Stimulated activated CD4-positive, alpha-beta T cell treated with anti-CD3 and anti-CD28 coated beads, Interleukin-4, amount 100 ng/mL, for 48 hours (primary cell): ENCODE data around the gene ACO2.
A peak's percentile ranks its signal among the peaks of the same experiment; 100 is the strongest.

ENCODE experiments used
- DNase-seq, 2 donors: peaks; one replicate each; pipeline ENCODE4 v3.0.0-alpha.2; 2020; ENCODE audit warnings: low read depth in 2 of 2

Gene ACO2

GRCh38 chr22:41523464-41524221, 54.7 kb downstream of the ACO2 start:
- DNase-seq = no peak

DNA sequence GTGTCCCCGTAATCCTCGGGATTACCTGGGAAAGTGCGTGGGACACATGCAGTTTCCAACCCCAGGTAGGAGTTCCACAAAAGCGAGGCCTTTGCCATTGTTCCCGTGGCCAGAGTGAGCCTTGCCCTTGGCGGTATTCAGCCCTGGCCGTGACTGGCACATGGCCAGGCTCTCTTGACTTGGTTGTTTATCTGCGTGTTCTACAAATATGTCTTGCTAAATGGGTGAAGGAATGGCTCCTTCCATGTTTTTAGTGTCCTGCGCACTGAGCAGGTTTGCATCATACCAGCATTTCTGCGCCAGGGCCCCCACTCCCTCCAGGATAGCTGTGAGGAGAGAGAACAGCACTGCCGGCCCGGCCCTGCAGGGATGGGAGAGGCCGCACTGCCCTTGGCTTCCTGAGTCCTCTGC, 55.3 kb downstream of the ACO2 start:
- no peak for DNase-seq

GRCh38 chr22:41524809-41525449, 56.0 kb downstream of the ACO2 start:
- DNase-seq = peak; percentile 49 to 52

GRCh38 chr22:41525450-41526225, 56.7 kb downstream of the ACO2 start:
- DNase-seq = no peak

DNA sequence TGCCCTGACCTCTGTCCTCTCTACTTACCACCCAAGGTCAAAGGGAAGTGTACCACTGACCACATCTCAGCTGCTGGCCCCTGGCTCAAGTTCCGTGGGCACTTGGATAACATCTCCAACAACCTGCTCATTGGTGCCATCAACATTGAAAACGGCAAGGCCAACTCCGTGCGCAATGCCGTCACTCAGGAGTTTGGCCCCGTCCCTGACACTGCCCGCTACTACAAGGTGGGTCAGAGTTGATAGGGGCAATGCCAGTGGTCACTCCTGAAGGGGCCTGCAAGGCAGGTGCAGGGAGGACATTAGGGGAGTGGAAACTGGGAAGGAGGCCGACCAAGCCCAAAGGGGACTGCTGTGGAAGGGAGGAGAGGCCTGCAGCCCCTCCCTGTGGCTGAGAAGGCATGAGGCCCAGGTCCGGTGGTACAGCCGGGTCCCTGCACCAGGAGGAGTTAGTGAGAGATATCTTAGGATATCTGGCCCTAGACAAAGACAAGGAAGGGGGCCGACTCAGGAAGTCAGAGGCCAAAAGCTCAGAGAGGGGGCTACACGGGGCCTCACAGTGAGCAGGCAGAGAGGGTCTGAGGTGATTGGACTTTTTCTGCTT, 57.4 kb downstream of the ACO2 start:
- no peak for DNase-seq

- DNase-seq = peak; percentile 49 to 63
Measured at GRCh38 chr22:41526830-41527799, 58.2 kb downstream of the ACO2 start.

DNA sequence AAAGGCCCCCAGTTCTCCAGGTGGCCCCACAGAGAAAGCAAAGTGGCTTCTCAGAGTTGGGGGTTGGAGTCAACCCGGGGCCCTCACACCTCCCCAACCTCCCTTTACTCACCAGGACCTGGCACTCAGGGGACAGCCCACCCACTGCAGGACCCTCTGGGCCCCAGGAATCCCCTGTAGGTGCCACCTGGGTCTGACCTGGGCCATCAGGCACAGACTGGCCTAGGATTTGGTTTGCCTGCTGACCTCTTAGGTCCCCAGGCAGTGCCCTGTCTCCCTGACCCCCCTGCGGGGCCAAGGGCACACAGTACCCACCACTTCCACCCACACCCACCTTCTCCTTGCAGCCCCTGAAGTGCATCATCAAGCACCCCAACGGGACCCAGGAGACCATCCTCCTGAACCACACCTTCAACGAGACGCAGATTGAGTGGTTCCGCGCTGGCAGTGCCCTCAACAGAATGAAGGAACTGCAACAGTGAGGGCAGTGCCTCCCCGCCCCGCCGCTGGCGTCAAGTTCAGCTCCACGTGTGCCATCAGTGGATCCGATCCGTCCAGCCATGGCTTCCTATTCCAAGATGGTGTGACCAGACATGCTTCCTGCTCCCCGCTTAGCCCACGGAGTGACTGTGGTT, 59.3 kb downstream of the ACO2 start:
- no peak for DNase-seq

DNA sequence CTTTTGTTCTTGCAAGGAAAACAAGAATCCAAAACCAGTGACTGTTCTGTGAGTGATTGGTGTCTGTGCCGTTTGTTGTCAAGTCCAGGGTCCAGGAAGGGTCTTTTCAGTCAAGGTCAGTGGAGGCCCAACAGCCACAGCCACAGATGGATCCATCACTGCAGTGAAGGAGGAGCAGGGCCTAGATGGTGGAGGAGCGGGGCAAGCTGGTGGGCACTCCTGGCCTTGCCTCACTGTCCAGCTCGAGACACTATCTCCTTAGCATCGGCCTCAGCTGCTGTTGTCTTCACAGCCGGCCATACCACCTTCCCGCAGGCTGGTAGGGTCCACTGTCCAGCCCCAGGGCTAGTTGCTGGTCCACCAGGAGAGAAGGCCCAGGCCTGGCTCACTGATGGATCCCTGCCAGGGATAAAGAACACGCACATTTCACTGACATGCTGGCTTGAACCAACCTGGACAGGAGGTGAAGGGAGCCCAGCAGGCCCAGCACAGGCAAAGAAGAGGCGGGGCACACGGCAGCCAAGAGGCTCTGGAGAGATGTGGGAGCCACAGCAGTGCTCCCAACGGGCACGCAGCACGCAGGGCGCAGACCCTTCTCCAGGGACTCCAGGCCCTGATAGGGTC, 60.1 kb downstream of the ACO2 start:
- DNase-seq = no peak

GRCh38 chr22:41530890-41531714, 62.2 kb downstream of the ACO2 start:
- no peak for DNase-seq

- no peak for DNase-seq
Measured at GRCh38 chr22:41531715-41532477, 63.0 kb downstream of the ACO2 start.

GRCh38 chr22:41532908-41533825, 64.2 kb downstream of the ACO2 start:
- peak; percentile 61 to 71 for DNase-seq

- no peak for DNase-seq
Measured at GRCh38 chr22:41534219-41534618, 65.3 kb downstream of the ACO2 start.

GRCh38 chr22:41535244-41535643, 66.3 kb downstream of the ACO2 start:
- DNase-seq = no peak

GRCh38 chr22:41537203-41537602, 68.3 kb downstream of the ACO2 start:
- DNase-seq = no peak

- no peak for DNase-seq
Measured at GRCh38 chr22:41538583-41538982, 69.7 kb downstream of the ACO2 start.

GRCh38 chr22:41539146-41540005, 70.5 kb downstream of the ACO2 start:
- no peak for DNase-seq

DNA sequence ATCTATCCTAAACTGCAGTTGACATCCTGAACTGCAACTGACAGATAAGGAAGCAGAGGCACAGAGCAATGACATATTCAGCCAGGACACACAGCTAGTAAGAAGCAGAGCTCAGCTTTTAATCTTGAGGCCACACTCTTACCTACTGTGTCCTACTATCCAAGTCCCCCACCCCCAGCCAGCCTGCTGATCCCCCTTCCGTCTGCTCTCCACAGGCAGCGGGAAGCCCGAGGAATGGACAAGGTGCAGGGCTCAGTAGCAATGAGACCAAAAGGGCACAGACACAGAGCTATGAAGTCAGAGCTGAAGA, 71.0 kb downstream of the ACO2 start:
- DNase-seq = no peak
